Caco-2 (cell line): ENCODE results near the gene DBI. TPM values are rescaled to one million over a fixed set of nuclear protein-coding genes. Genes with fewer than 3 reads are reported as not detected.
"Not testable (repeated sequence)": the region's sequence is repeated elsewhere in the genome, so short reads cannot be mapped to it uniquely, and the experiment has no call there.

ENCODE experiments used
- BruUV-seq: library from RNA; stranded (reverse); fragments of 400-500 nt; replicated peaks from 2 replicates; lab custom pipeline; 2021; lab: Mats Ljungman, UMichigan
- CTCF ChIA-PET: fragments of 300-600 bp; sonication (Branson Sonifier 250); formaldehyde crosslinking; loops from one replicate; lab custom pipeline; 2022; ENCODE audit warnings: antibody characterized with exemption; lab: Charles Lee
- POLR2A ChIA-PET: fragments of 300-600 bp; sonication (Branson Sonifier 250); formaldehyde crosslinking; loops from one replicate; lab custom pipeline; 2022; ENCODE audit warnings: antibody characterized with exemption; lab: Charles Lee
- DNase-seq, 2 experiments: peaks; one replicate each; pipeline versions ENCODE4 v3.0.0 to v3.0.0-alpha.2; 2020 to 2022
- H3K27me3 ChIP-seq: replicated peaks from 2 replicates; pipeline ENCODE4 v1.6.0; 2011; ENCODE audit warnings: low read length; ENCODE audit not compliant: control insufficient read depth, insufficient read depth
- H3K36me3 ChIP-seq: 2 replicates; pipeline ENCODE4 v1.5.1; 2011; ENCODE audit warnings: low read length; ENCODE audit not compliant: control insufficient read depth, insufficient read depth
- H3K4me1 ChIP-seq: fragments of 250-450 bp; sonication (Bioruptor Pico); 2 replicates; pipeline ENCODE4 v1.5.1; 2020; ENCODE audit warnings: mild to moderate bottlenecking
- H3K4me3 ChIP-seq: 2 replicates; pipeline ENCODE4 v1.5.1; 2011; ENCODE audit warnings: low read depth, mild to moderate bottlenecking, control low read depth, low read length
- H3K9me3 ChIP-seq: fragments of 250-450 bp; sonication (Bioruptor Pico); 2 replicates; pipeline ENCODE4 v1.5.1; 2020; ENCODE audit warnings: mild to moderate bottlenecking, moderate library complexity
- H3K27ac Mint-ChIP-seq: one replicate; pipeline ENCODE4 v1.8.0; 2022; ENCODE audit warnings: mixed read lengths; ENCODE audit not compliant: unreplicated experiment
- H3K27me3 Mint-ChIP-seq: one replicate; pipeline ENCODE4 v1.8.0; 2022; ENCODE audit warnings: mixed read lengths; ENCODE audit not compliant: insufficient read depth, unreplicated experiment
- H3K36me3 Mint-ChIP-seq: one replicate; pipeline ENCODE4 v1.8.0; 2022; ENCODE audit warnings: mild to moderate bottlenecking, mixed read lengths; ENCODE audit not compliant: insufficient read depth, unreplicated experiment
- H3K4me1 Mint-ChIP-seq: one replicate; pipeline ENCODE4 v1.8.0; 2022; ENCODE audit warnings: low read depth, mixed read lengths; ENCODE audit not compliant: unreplicated experiment
- H3K4me3 Mint-ChIP-seq: one replicate; pipeline ENCODE4 v1.8.0; 2022; ENCODE audit warnings: mild to moderate bottlenecking, moderate library complexity, mixed read lengths; ENCODE audit not compliant: unreplicated experiment
- H3K9me3 Mint-ChIP-seq: one replicate; pipeline ENCODE4 v1.8.0; 2022; ENCODE audit warnings: mixed read lengths; ENCODE audit not compliant: unreplicated experiment
- intact Hi-C: fragments of 100-400 bp; cut with micrococcal nuclease; formaldehyde crosslinking; loops from one replicate; pipeline ENCODE4 v1.10.0; 2022; ENCODE audit not compliant: unreplicated experiment
- total RNA-seq: library from RNA; stranded (reverse); gene quantifications from 2 replicates; pipeline ENCODE4 v1.2.3, GENCODE V29; 2022
- TF ChIP-seq, protein P1 (sequence below), 2 experiments: fragments of 200-600 bp in 1 of 2; IDR thresholded peaks; 1 replicate in 1 of 2; 2 replicates in 1 of 2; pipeline versions ENCODE4 v1.5.1 to v1.8.0; 2011 to 2022; ENCODE audit warnings: antibody characterized with exemption in 1 of 2, control low read depth in 1 of 2, inconsistent platforms in 1 of 2, low read depth in 1 of 2, low read length in 1 of 2, mild to moderate bottlenecking in 1 of 2, moderate library complexity in 1 of 2; ENCODE audit not compliant: insufficient read depth in 1 of 2, severe bottlenecking in 1 of 2, unreplicated experiment in 1 of 2

Gene DBI
- total RNA-seq, 1 experiment from 2014 or later, result 257 TPM

- Mint-ChIP-seq H3K9me3 (peaks cover 25% of the 10 kb centered on the region), H3K27me3 (no peaks in the 10 kb centered on the region), H3K4me3 (no peak overlapping the region), H3K36me3 (peaks cover 87% of the 10 kb centered on the region), H3K4me1 (peaks cover 1% of the 10 kb centered on the region), H3K27ac (no peak overlapping the region)
- no peak for DNase-seq
- Histone ChIP-seq H3K4me1 (peaks cover 10% of the 10 kb centered on the region), H3K4me3 (no peak overlapping the region), H3K9me3 (peaks cover 14% of the 10 kb centered on the region), H3K27me3 (no peaks in the 10 kb centered on the region), H3K36me3 (peaks cover 22% of the 10 kb centered on the region)
- intact Hi-C loops, result no loop called here
- CTCF ChIA-PET, result no interaction called here
- no TSS peak for BruUV-seq
- TF ChIP-seq, protein P1, sequence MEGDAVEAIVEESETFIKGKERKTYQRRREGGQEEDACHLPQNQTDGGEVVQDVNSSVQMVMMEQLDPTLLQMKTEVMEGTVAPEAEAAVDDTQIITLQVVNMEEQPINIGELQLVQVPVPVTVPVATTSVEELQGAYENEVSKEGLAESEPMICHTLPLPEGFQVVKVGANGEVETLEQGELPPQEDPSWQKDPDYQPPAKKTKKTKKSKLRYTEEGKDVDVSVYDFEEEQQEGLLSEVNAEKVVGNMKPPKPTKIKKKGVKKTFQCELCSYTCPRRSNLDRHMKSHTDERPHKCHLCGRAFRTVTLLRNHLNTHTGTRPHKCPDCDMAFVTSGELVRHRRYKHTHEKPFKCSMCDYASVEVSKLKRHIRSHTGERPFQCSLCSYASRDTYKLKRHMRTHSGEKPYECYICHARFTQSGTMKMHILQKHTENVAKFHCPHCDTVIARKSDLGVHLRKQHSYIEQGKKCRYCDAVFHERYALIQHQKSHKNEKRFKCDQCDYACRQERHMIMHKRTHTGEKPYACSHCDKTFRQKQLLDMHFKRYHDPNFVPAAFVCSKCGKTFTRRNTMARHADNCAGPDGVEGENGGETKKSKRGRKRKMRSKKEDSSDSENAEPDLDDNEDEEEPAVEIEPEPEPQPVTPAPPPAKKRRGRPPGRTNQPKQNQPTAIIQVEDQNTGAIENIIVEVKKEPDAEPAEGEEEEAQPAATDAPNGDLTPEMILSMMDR (IDR thresholded peaks at IDR 0.05; ENCODE audit: insufficient read depth in 1 of 2, low read depth in 1 of 2, low read length in 1 of 2, severe bottlenecking in 1 of 2, unreplicated experiment in 1 of 2), result no peak
- POLR2A ChIA-PET, result no interaction called here
Measured at GRCh38 chr2:119371111-119371510, 4.3 kb downstream of the DBI start.

GRCh38 chr2:119372778-119373568, 6.2 kb downstream of the DBI start:
- ChIA-PET CTCF (no interaction called here), POLR2A (no interaction called here)
- Histone ChIP-seq H3K36me3 (peaks cover 22% of the 10 kb centered on the region), H3K4me1 (peaks cover 10% of the 10 kb centered on the region), H3K9me3 (peaks cover 14% of the 10 kb centered on the region), H3K27me3 (no peaks in the 10 kb centered on the region), H3K4me3 (no peak overlapping the region)
- BruUV-seq, result no TSS peak
- H3K36me3 Mint-ChIP-seq, result peaks cover 70% of the 10 kb centered on the region
- H3K4me1 Mint-ChIP-seq, result peaks cover 2% of the 10 kb centered on the region
- DNase-seq, result no peak
- TF ChIP-seq, protein P1 (IDR thresholded peaks at IDR 0.05; ENCODE audit: insufficient read depth in 1 of 2, low read depth in 1 of 2, low read length in 1 of 2, severe bottlenecking in 1 of 2, unreplicated experiment in 1 of 2), result no peak
- intact Hi-C loops, result no loop called here
- no peaks in the 10 kb centered on the region for H3K27me3 Mint-ChIP-seq
- peak overlapping the region; percentile 13 for H3K27ac Mint-ChIP-seq
- peaks cover 25% of the 10 kb centered on the region for H3K9me3 Mint-ChIP-seq
- H3K4me3 Mint-ChIP-seq, result no peak overlapping the region

DNA sequence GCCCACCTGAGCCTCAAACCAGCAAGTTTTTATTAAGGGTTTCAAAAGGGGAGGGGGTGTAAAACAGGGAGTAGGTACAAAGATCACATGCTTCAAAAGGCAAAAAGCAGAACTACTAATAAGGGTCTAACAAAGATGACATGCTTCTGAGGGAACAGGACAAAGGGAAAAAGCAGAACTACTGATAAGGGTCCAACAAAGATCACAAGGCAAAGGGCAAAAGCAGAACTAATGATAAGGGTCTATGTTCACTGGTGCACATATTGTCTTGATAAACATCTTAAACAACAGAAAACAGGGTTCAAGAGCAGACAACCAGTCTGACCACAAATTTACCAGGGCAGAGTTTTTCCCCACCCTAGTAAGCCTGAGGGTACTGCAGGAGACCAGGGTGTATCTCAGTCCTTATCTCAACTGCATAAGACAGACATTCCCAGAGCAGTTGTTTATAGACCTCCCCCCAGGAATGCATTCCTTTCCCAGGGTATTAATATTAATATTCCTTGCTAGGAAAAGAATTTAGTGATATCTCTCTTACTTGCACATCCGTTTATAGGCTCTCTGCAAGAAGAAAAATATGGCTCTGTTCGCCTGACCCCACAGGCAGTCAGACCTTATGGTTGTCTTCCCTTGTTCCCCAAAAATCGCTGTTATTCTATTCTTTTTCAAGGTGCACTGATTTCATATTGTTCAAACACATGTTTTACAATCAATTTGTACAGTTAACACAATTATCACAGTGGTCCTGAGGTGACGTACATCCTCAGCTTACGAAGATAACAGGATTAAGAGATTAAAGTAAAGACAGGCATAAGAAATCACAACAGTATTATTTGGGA, 7.3 kb downstream of the DBI start:
- H3K27me3 ChIP-seq, H3K4me1 ChIP-seq, H3K27me3 Mint-ChIP-seq, BruUV-seq, intact Hi-C loops, H3K4me3 ChIP-seq, CTCF ChIA-PET, DNase-seq, H3K4me3 Mint-ChIP-seq, H3K4me1 Mint-ChIP-seq, POLR2A ChIA-PET: not testable (repeated sequence)
- H3K27ac Mint-ChIP-seq, result peak overlapping the region; percentile 13
- peaks cover 25% of the 10 kb centered on the region for H3K9me3 Mint-ChIP-seq
- H3K36me3 ChIP-seq, result peaks cover 19% of the 10 kb centered on the region
- peaks cover 14% of the 10 kb centered on the region for H3K9me3 ChIP-seq
- H3K36me3 Mint-ChIP-seq, result peaks cover 59% of the 10 kb centered on the region

DNA sequence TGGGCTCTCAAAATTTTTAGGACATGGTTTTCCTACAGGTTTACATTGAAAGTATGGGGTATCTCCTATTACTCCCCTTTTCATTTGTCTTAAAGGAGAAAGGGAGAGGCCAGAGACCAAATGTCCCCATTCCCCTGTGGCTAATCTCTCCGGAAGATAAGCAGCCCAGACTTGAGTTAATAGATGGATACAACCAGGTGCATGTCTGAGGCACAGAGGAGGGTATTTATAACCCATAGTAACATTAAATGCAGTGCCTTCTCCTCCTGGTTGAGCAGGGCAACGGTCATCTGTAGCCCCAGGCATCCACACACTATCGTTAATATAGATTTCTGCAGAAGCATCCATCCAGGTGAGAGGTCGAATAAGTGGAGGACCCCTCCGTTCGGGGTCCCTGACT, 9.6 kb downstream of the DBI start:
- H3K27me3 ChIP-seq, H3K4me3 Mint-ChIP-seq, H3K4me1 ChIP-seq, H3K4me1 Mint-ChIP-seq, H3K4me3 ChIP-seq, POLR2A ChIA-PET, CTCF ChIA-PET, intact Hi-C loops, H3K27ac Mint-ChIP-seq, BruUV-seq, H3K27me3 Mint-ChIP-seq, DNase-seq: not testable (repeated sequence)
- peaks cover 25% of the 10 kb centered on the region for H3K9me3 Mint-ChIP-seq
- Histone ChIP-seq H3K36me3 (peaks cover 13% of the 10 kb centered on the region), H3K9me3 (peaks cover 14% of the 10 kb centered on the region)
- H3K36me3 Mint-ChIP-seq, result peaks cover 36% of the 10 kb centered on the region
